HL-60 (cell line): ENCODE results near the gene PROZ.

Experiments used
- DNase-seq, 2 experiments: peaks; one replicate each; pipeline ENCODE4 v3.0.0-alpha.2; 2010 to 2020; ENCODE audit warnings: low read depth in 1 of 2, low spot score in 1 of 2
- H3K27ac ChIP-seq: fragments of 250-450 bp; sonication (Bioruptor Pico); replicated peaks from 2 replicates; pipeline ENCODE4 v1.5.1; 2020; ENCODE audit warnings: mild to moderate bottlenecking, moderate library complexity
- H3K27me3 ChIP-seq: fragments of 250-450 bp; sonication (Bioruptor Pico); 2 replicates; pipeline ENCODE4 v1.5.1; 2021; ENCODE audit warnings: mild to moderate bottlenecking, moderate library complexity; ENCODE audit not compliant: insufficient read depth, poor library complexity, severe bottlenecking
- H3K4me3 ChIP-seq: replicated peaks from 2 replicates; pipeline ENCODE4 v1.5.1; 2011; ENCODE audit warnings: mild to moderate bottlenecking, control low read depth, low read length; ENCODE audit not compliant: insufficient read depth
- GABPA ChIP-seq: IDR thresholded peaks from 2 replicates; pipeline ENCODE4 v1.6.1; 2012; ENCODE audit warnings: low read depth
- POLR2AphosphoS5 ChIP-seq: IDR thresholded peaks from 2 replicates; pipeline ENCODE4 v1.6.1; 2012; ENCODE audit warnings: low read depth
- SPI1 ChIP-seq: IDR thresholded peaks from 2 replicates; pipeline ENCODE4 v1.6.1; 2012; ENCODE audit warnings: low read depth, mild to moderate bottlenecking, borderline replicate concordance
- TF ChIP-seq, protein P1 (sequence below): IDR thresholded peaks from one replicate; pipeline ENCODE4 v1.5.1; 2011; ENCODE audit warnings: low read length, control low read depth, inconsistent platforms; ENCODE audit not compliant: insufficient read depth
- TF ChIP-seq, protein P2 (sequence below): IDR thresholded peaks from 2 replicates; pipeline ENCODE4 v1.6.1; 2012; ENCODE audit warnings: low read depth; ENCODE audit not compliant: insufficient replicate concordance

PROZ gene

DNA sequence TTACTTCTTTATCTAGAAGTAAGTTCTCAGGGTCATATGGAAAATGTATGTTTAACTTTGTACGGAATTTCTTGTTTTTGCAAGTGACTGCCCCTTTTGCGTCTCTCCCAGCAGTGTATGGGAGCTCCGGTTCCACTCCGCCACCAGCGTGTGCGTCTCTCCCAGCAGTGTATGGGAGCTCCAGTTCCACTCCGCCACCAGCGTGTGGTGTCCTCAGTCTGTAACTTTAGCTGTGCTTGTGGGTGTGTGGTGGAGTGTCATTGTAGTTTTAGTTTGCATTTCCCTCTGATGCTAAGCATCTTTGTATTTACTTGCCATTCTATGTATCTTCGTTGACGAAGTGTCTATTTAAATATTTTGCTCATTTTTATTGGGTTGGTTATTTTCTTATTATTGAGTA, 53.3 kb downstream of the PROZ start:
- no peak for DNase-seq
- no peak overlapping the region for H3K4me3 ChIP-seq

DNA sequence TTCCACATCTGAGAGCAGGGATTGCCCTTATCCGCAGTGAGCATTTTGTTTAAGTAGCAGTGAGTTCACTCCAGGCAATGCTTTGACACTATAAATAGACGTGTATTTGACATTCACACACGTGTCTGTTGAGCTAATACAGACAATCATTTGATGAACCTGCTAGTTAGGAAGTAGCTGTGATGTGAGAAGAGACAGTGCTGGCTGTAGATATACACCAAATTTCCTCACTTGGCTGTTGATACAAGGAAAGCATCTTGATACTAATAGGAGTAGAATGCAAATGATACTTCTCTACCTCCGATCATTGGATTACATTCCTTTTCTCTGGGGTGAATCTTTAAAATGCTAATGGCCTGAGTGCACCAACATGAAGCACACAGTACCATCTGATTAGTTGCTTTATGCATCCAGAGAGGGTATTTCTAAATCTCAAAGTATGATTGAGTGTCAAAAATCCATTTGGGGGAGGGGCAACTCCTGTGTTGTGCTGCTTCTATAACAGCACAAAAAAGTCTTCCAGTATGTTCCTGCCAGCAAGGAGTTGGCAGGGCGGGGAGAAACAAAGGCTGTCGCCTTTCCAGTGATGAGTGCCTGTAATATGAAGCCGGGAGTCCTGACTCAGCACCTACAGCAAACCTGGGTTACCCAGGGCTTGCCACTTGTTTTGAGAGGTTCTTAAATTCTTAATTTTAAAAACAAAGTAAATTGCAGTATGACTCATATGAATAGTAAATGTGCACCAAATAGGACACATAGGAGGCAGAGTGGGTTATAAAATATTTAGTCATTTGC, 58.0 kb downstream of the PROZ start:
- Histone ChIP-seq H3K27me3 (no peaks in the 10 kb centered on the region), H3K27ac (no peak overlapping the region), H3K4me3 (no peak overlapping the region)
- DNase-seq, result no peak
- TF ChIP-seq SPI1, result no peak
- TF ChIP-seq, protein P1, sequence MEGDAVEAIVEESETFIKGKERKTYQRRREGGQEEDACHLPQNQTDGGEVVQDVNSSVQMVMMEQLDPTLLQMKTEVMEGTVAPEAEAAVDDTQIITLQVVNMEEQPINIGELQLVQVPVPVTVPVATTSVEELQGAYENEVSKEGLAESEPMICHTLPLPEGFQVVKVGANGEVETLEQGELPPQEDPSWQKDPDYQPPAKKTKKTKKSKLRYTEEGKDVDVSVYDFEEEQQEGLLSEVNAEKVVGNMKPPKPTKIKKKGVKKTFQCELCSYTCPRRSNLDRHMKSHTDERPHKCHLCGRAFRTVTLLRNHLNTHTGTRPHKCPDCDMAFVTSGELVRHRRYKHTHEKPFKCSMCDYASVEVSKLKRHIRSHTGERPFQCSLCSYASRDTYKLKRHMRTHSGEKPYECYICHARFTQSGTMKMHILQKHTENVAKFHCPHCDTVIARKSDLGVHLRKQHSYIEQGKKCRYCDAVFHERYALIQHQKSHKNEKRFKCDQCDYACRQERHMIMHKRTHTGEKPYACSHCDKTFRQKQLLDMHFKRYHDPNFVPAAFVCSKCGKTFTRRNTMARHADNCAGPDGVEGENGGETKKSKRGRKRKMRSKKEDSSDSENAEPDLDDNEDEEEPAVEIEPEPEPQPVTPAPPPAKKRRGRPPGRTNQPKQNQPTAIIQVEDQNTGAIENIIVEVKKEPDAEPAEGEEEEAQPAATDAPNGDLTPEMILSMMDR, result no peak
- TF ChIP-seq, protein P2, sequence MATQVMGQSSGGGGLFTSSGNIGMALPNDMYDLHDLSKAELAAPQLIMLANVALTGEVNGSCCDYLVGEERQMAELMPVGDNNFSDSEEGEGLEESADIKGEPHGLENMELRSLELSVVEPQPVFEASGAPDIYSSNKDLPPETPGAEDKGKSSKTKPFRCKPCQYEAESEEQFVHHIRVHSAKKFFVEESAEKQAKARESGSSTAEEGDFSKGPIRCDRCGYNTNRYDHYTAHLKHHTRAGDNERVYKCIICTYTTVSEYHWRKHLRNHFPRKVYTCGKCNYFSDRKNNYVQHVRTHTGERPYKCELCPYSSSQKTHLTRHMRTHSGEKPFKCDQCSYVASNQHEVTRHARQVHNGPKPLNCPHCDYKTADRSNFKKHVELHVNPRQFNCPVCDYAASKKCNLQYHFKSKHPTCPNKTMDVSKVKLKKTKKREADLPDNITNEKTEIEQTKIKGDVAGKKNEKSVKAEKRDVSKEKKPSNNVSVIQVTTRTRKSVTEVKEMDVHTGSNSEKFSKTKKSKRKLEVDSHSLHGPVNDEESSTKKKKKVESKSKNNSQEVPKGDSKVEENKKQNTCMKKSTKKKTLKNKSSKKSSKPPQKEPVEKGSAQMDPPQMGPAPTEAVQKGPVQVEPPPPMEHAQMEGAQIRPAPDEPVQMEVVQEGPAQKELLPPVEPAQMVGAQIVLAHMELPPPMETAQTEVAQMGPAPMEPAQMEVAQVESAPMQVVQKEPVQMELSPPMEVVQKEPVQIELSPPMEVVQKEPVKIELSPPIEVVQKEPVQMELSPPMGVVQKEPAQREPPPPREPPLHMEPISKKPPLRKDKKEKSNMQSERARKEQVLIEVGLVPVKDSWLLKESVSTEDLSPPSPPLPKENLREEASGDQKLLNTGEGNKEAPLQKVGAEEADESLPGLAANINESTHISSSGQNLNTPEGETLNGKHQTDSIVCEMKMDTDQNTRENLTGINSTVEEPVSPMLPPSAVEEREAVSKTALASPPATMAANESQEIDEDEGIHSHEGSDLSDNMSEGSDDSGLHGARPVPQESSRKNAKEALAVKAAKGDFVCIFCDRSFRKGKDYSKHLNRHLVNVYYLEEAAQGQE, result no peak
- no peak for TF ChIP-seq GABPA
- no peak for TF ChIP-seq POLR2AphosphoS5

More for the DNA sequence above, 53.3 kb downstream of the PROZ start:
- H3K27ac ChIP-seq, result no peak overlapping the region
- no peaks in the 10 kb centered on the region for H3K27me3 ChIP-seq
- TF ChIP-seq POLR2AphosphoS5 (no peak), SPI1 (no peak), GABPA (no peak)
- TF ChIP-seq, protein P2, result no peak
- TF ChIP-seq, protein P1, result no peak

DNA sequence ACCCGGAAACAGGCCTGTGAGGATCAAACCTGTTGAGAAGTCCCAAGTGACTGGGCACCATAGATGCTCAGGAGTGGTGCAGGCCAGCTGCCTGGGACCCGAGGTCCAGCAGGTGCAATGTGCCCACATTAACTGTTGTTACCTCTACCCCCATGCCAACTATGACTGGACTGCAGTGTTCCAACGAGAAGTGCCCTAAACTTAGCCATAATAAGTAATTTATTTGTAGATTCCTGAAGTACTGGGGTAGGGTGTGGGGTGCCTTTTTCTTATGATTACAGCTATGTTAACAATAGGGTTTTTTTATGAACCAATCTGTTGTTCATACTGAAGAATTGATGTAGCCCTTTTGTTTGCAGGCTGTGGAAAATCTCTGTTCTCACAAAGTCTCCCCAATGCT, 60.1 kb downstream of the PROZ start:
- TF ChIP-seq, protein P1, result no peak
- TF ChIP-seq, protein P2, result no peak
- TF ChIP-seq SPI1 (no peak), POLR2AphosphoS5 (no peak), GABPA (no peak)
- Histone ChIP-seq H3K27me3 (no peaks in the 10 kb centered on the region), H3K27ac (no peak overlapping the region), H3K4me3 (no peak overlapping the region)
- no peak for DNase-seq
